ENCODE data around the gene DNAJA2.

DNA sequence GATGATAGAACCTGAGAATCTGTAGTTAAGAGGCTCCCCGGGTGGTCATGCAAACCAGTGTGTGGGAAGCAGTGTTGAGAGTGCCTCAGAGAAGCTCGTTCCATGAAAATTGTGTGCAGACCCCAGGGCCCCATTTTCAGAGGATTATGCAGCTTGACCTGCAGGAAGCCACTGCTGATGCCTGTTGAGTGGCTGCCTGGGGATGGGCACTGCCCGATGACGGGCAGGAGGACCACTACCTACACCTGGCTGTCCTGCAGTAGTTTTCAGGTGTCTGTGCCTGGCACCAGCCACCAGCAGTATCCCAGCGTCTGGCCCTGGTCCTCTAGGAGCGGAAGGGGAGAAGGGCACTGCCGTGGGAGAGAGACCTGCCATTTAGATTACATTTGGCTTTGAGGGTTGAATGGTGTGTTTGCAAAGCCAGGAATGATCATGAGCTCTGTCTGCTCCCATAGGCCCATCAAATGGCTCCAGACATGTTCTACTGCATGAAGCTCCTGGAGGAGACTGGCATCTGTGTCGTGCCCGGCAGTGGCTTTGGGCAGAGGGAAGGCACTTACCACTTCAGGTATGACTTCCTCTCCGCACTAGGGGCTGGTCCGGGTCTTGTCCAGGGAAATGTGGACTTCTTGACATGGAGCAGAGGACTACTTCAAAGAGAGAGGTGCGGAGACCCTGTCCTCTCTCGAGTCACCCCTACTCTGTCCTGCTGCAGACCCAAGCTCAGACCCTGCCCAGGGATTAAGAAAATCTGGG is 46.8 kb downstream of the DNAJA2 start:
- TF ChIP-seq, protein P1, sequence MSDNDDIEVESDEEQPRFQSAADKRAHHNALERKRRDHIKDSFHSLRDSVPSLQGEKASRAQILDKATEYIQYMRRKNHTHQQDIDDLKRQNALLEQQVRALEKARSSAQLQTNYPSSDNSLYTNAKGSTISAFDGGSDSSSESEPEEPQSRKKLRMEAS (CRISPR knock-in tag; IDR thresholded peaks at IDR 0.05), result no peak
- TF ChIP-seq, protein P2, sequence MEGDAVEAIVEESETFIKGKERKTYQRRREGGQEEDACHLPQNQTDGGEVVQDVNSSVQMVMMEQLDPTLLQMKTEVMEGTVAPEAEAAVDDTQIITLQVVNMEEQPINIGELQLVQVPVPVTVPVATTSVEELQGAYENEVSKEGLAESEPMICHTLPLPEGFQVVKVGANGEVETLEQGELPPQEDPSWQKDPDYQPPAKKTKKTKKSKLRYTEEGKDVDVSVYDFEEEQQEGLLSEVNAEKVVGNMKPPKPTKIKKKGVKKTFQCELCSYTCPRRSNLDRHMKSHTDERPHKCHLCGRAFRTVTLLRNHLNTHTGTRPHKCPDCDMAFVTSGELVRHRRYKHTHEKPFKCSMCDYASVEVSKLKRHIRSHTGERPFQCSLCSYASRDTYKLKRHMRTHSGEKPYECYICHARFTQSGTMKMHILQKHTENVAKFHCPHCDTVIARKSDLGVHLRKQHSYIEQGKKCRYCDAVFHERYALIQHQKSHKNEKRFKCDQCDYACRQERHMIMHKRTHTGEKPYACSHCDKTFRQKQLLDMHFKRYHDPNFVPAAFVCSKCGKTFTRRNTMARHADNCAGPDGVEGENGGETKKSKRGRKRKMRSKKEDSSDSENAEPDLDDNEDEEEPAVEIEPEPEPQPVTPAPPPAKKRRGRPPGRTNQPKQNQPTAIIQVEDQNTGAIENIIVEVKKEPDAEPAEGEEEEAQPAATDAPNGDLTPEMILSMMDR (IDR thresholded peaks at IDR 0.05), result no peak
- TF ChIP-seq JUN (CRISPR knock-in tag; IDR thresholded peaks at IDR 0.05) (no peak), ZNF219 (CRISPR knock-in tag; IDR thresholded peaks at IDR 0.05; ENCODE audit: borderline replicate concordance) (no peak), ATF1 (CRISPR knock-in tag; IDR thresholded peaks at IDR 0.05) (no peak), FOXJ3 (CRISPR knock-in tag; IDR thresholded peaks at IDR 0.05; ENCODE audit: borderline replicate concordance) (no peak), CREB1 (CRISPR knock-in tag; IDR thresholded peaks at IDR 0.05) (no peak)
- TF ChIP-seq, protein P3, sequence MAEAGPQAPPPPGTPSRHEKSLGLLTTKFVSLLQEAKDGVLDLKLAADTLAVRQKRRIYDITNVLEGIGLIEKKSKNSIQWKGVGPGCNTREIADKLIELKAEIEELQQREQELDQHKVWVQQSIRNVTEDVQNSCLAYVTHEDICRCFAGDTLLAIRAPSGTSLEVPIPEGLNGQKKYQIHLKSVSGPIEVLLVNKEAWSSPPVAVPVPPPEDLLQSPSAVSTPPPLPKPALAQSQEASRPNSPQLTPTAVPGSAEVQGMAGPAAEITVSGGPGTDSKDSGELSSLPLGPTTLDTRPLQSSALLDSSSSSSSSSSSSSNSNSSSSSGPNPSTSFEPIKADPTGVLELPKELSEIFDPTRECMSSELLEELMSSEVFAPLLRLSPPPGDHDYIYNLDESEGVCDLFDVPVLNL (CRISPR knock-in tag; IDR thresholded peaks at IDR 0.05; ENCODE audit: borderline replicate concordance, low read depth), result no peak
- TF ChIP-seq, protein P4, sequence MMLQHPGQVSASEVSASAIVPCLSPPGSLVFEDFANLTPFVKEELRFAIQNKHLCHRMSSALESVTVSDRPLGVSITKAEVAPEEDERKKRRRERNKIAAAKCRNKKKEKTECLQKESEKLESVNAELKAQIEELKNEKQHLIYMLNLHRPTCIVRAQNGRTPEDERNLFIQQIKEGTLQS (CRISPR knock-in tag; conservative IDR thresholded peaks at IDR 0.05), result no peak
- TF ChIP-seq, protein P5, sequence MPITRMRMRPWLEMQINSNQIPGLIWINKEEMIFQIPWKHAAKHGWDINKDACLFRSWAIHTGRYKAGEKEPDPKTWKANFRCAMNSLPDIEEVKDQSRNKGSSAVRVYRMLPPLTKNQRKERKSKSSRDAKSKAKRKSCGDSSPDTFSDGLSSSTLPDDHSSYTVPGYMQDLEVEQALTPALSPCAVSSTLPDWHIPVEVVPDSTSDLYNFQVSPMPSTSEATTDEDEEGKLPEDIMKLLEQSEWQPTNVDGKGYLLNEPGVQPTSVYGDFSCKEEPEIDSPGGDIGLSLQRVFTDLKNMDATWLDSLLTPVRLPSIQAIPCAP (CRISPR knock-in tag; IDR thresholded peaks at IDR 0.05), result no peak
- TF ChIP-seq, protein P6, sequence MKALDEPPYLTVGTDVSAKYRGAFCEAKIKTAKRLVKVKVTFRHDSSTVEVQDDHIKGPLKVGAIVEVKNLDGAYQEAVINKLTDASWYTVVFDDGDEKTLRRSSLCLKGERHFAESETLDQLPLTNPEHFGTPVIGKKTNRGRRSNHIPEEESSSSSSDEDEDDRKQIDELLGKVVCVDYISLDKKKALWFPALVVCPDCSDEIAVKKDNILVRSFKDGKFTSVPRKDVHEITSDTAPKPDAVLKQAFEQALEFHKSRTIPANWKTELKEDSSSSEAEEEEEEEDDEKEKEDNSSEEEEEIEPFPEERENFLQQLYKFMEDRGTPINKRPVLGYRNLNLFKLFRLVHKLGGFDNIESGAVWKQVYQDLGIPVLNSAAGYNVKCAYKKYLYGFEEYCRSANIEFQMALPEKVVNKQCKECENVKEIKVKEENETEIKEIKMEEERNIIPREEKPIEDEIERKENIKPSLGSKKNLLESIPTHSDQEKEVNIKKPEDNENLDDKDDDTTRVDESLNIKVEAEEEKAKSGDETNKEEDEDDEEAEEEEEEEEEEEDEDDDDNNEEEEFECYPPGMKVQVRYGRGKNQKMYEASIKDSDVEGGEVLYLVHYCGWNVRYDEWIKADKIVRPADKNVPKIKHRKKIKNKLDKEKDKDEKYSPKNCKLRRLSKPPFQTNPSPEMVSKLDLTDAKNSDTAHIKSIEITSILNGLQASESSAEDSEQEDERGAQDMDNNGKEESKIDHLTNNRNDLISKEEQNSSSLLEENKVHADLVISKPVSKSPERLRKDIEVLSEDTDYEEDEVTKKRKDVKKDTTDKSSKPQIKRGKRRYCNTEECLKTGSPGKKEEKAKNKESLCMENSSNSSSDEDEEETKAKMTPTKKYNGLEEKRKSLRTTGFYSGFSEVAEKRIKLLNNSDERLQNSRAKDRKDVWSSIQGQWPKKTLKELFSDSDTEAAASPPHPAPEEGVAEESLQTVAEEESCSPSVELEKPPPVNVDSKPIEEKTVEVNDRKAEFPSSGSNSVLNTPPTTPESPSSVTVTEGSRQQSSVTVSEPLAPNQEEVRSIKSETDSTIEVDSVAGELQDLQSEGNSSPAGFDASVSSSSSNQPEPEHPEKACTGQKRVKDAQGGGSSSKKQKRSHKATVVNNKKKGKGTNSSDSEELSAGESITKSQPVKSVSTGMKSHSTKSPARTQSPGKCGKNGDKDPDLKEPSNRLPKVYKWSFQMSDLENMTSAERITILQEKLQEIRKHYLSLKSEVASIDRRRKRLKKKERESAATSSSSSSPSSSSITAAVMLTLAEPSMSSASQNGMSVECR (CRISPR knock-in tag; IDR thresholded peaks at IDR 0.05; ENCODE audit: borderline replicate concordance), result no peak
- TF ChIP-seq, protein P7, sequence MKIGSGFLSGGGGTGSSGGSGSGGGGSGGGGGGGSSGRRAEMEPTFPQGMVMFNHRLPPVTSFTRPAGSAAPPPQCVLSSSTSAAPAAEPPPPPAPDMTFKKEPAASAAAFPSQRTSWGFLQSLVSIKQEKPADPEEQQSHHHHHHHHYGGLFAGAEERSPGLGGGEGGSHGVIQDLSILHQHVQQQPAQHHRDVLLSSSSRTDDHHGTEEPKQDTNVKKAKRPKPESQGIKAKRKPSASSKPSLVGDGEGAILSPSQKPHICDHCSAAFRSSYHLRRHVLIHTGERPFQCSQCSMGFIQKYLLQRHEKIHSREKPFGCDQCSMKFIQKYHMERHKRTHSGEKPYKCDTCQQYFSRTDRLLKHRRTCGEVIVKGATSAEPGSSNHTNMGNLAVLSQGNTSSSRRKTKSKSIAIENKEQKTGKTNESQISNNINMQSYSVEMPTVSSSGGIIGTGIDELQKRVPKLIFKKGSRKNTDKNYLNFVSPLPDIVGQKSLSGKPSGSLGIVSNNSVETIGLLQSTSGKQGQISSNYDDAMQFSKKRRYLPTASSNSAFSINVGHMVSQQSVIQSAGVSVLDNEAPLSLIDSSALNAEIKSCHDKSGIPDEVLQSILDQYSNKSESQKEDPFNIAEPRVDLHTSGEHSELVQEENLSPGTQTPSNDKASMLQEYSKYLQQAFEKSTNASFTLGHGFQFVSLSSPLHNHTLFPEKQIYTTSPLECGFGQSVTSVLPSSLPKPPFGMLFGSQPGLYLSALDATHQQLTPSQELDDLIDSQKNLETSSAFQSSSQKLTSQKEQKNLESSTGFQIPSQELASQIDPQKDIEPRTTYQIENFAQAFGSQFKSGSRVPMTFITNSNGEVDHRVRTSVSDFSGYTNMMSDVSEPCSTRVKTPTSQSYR (CRISPR knock-in tag; IDR thresholded peaks at IDR 0.05), result no peak
- TF ChIP-seq, protein P8, sequence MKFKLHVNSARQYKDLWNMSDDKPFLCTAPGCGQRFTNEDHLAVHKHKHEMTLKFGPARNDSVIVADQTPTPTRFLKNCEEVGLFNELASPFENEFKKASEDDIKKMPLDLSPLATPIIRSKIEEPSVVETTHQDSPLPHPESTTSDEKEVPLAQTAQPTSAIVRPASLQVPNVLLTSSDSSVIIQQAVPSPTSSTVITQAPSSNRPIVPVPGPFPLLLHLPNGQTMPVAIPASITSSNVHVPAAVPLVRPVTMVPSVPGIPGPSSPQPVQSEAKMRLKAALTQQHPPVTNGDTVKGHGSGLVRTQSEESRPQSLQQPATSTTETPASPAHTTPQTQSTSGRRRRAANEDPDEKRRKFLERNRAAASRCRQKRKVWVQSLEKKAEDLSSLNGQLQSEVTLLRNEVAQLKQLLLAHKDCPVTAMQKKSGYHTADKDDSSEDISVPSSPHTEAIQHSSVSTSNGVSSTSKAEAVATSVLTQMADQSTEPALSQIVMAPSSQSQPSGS (CRISPR knock-in tag; IDR thresholded peaks at IDR 0.05; ENCODE audit: borderline replicate concordance, low read depth), result no peak
- TF ChIP-seq, protein P9, sequence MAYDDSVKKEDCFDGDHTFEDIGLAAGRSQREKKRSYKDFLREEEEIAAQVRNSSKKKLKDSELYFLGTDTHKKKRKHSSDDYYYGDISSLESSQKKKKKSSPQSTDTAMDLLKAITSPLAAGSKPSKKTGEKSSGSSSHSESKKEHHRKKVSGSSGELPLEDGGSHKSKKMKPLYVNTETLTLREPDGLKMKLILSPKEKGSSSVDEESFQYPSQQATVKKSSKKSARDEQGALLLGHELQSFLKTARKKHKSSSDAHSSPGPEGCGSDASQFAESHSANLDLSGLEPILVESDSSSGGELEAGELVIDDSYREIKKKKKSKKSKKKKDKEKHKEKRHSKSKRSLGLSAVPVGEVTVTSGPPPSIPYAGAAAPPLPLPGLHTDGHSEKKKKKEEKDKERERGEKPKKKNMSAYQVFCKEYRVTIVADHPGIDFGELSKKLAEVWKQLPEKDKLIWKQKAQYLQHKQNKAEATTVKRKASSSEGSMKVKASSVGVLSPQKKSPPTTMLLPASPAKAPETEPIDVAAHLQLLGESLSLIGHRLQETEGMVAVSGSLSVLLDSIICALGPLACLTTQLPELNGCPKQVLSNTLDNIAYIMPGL (CRISPR knock-in tag; IDR thresholded peaks at IDR 0.05), result no peak

All from WTC11 (cell line).